ENCODE data around the gene RALGDS.
"Not testable (repeated sequence)": the region's sequence is repeated elsewhere in the genome, so short reads cannot be mapped to it uniquely, and the experiment has no call there.

RALGDS gene

GRCh38 chr9:133083688-133084087, 37.4 kb downstream of the RALGDS start:
- DNase-seq, result not testable (repeated sequence)

GRCh38 chr9:133081957-133082644, 38.9 kb downstream of the RALGDS start:
- not testable (repeated sequence) for DNase-seq

- DNase-seq, result not testable (repeated sequence)
Observed at GRCh38 chr9:133080786-133081779, 40.0 kb downstream of the RALGDS start.

- no peak for DNase-seq
Observed at GRCh38 chr9:133080161-133080560, 40.9 kb downstream of the RALGDS start.

GRCh38 chr9:133078486-133078885, 42.6 kb downstream of the RALGDS start:
- DNase-seq, result no peak

- DNase-seq, result no peak
Observed at GRCh38 chr9:133076691-133077090, 44.3 kb downstream of the RALGDS start.

GRCh38 chr9:133075925-133076630, 45.0 kb downstream of the RALGDS start:
- no peak for DNase-seq

GRCh38 chr9:133074111-133074651, 46.9 kb downstream of the RALGDS start:
- no peak for DNase-seq

GRCh38 chr9:133073086-133074014, 47.7 kb downstream of the RALGDS start:
- DNase-seq, result no peak

GRCh38 chr9:133072210-133072609, 48.8 kb downstream of the RALGDS start:
- DNase-seq, result not testable (repeated sequence)

GRCh38 chr9:133071484-133072150, 49.4 kb downstream of the RALGDS start:
- no peak for DNase-seq

GRCh38 chr9:133070985-133071384, 50.1 kb downstream of the RALGDS start:
- not testable (repeated sequence) for DNase-seq

- DNase-seq, result not testable (repeated sequence)
Observed at GRCh38 chr9:133070500-133070961, 50.5 kb downstream of the RALGDS start.

GRCh38 chr9:133068431-133068830, 52.6 kb downstream of the RALGDS start:
- DNase-seq, result not testable (repeated sequence)

GRCh38 chr9:133067813-133068212, 53.2 kb downstream of the RALGDS start:
- no peak for DNase-seq

- DNase-seq, result no peak
Observed at GRCh38 chr9:133067006-133067405, 54.0 kb downstream of the RALGDS start.

GRCh38 chr9:133066181-133066983, 54.7 kb downstream of the RALGDS start:
- no peak for DNase-seq

GRCh38 chr9:133065070-133065388, 56.0 kb downstream of the RALGDS start:
- DNase-seq, result no peak

- DNase-seq, result no peak
Observed at GRCh38 chr9:133064241-133065069, 56.6 kb downstream of the RALGDS start.
